SKM-1 treated with dmso at 0.1 percent for 144 hours (cell line): ENCODE measurements around the gene GULP1.
"Not testable (repeated sequence)": the region's sequence is repeated elsewhere in the genome, so short reads cannot be mapped to it uniquely, and the experiment has no call there.

Source experiments
- DNase-seq: peaks from one replicate; lab custom pipeline; 2025; ENCODE audit not compliant: unreplicated experiment; lab: John Stamatoyannopoulos, UW

GULP1 gene

GRCh38 chr2:188523919-188524318 lies 232.2 kb downstream of the GULP1 start:
- DNase-seq, result no peak

GRCh38 chr2:188524519-188525113 lies 232.9 kb downstream of the GULP1 start:
- DNase-seq, result peak; percentile 60

- DNase-seq, result no peak
Observed at GRCh38 chr2:188526701-188527100, 235.0 kb downstream of the GULP1 start.

GRCh38 chr2:188527141-188527540 lies 235.5 kb downstream of the GULP1 start:
- no peak for DNase-seq

- no peak for DNase-seq
Observed at GRCh38 chr2:188527581-188527993, 235.9 kb downstream of the GULP1 start.

- DNase-seq, result no peak
Observed at GRCh38 chr2:188529710-188530109, 238.0 kb downstream of the GULP1 start.

- DNase-seq, result no peak
Observed at GRCh38 chr2:188534875-188535274, 243.2 kb downstream of the GULP1 start.

GRCh38 chr2:188551671-188552070 lies 260.0 kb downstream of the GULP1 start:
- DNase-seq, result no peak

GRCh38 chr2:188557081-188557480 lies 265.4 kb downstream of the GULP1 start:
- no peak for DNase-seq

GRCh38 chr2:188559455-188559854 lies 267.8 kb downstream of the GULP1 start:
- DNase-seq, result not testable (repeated sequence)

- DNase-seq, result no peak
Observed at GRCh38 chr2:188561473-188561979, 269.9 kb downstream of the GULP1 start.

GRCh38 chr2:188569431-188570165 lies 277.9 kb downstream of the GULP1 start:
- no peak for DNase-seq

GRCh38 chr2:188570370-188570769 lies 278.7 kb downstream of the GULP1 start:
- DNase-seq, result no peak

- DNase-seq, result no peak
Observed at GRCh38 chr2:188571543-188572303, 280.0 kb downstream of the GULP1 start.

GRCh38 chr2:188572592-188572991 lies 280.9 kb downstream of the GULP1 start:
- DNase-seq, result no peak

- no peak for DNase-seq
Observed at GRCh38 chr2:188573453-188573852, 281.8 kb downstream of the GULP1 start.

- no peak for DNase-seq
Observed at GRCh38 chr2:188576006-188576405, 284.3 kb downstream of the GULP1 start.

- no peak for DNase-seq
Observed at GRCh38 chr2:188576651-188577050, 285.0 kb downstream of the GULP1 start.

- no peak for DNase-seq
Observed at GRCh38 chr2:188577231-188577630, 285.6 kb downstream of the GULP1 start.

- DNase-seq, result no peak
Observed at GRCh38 chr2:188580738-188581137, 289.1 kb downstream of the GULP1 start.

- DNase-seq, result no peak
Observed at GRCh38 chr2:188582211-188582610, 290.5 kb downstream of the GULP1 start.

GRCh38 chr2:188588235-188588634 lies 296.6 kb downstream of the GULP1 start:
- DNase-seq, result no peak
